GM23248 (cell line): ENCODE data around the gene IL1A. TPM values are rescaled to one million over a fixed set of nuclear protein-coding genes. Genes with fewer than 3 reads are reported as not detected.

Source experiments
- DNase-seq: peaks from one replicate; pipeline ENCODE4 v3.0.0-alpha.2; 2015
- H2AFZ ChIP-seq: fragments of 200-600 bp; sonication (generic); 2 replicates; pipeline ENCODE4 v1.6.1; 2016; ENCODE audit warnings: antibody characterized with exemption
- H3F3A ChIP-seq: fragments of 200-600 bp; sonication (generic); 2 replicates; pipeline ENCODE4 v1.6.1; 2016; ENCODE audit warnings: mild to moderate bottlenecking, antibody characterized with exemption, mixed run types; ENCODE audit not compliant: insufficient read depth
- H3K27ac ChIP-seq: fragments of 200-600 bp; sonication (generic); 2 replicates; pipeline ENCODE4 v1.5.1; 2016; ENCODE audit warnings: mild to moderate bottlenecking
- H3K27me3 ChIP-seq: fragments of 200-600 bp; sonication (generic); replicated peaks from 2 replicates; pipeline ENCODE4 v1.6.1; 2016; ENCODE audit warnings: mild to moderate bottlenecking; ENCODE audit not compliant: insufficient read depth
- H3K36me3 ChIP-seq: fragments of 200-600 bp; sonication (generic); 2 replicates; pipeline ENCODE4 v1.6.1; 2016; ENCODE audit warnings: low read depth, mild to moderate bottlenecking
- H3K4me1 ChIP-seq: fragments of 200-600 bp; sonication (generic); 2 replicates; pipeline ENCODE4 v1.6.1; 2016; ENCODE audit warnings: mild to moderate bottlenecking; ENCODE audit not compliant: insufficient read depth
- H3K4me2 ChIP-seq: fragments of 200-600 bp; sonication (generic); one replicate; pipeline ENCODE4 v1.6.1; 2016; ENCODE audit warnings: mild to moderate bottlenecking; ENCODE audit not compliant: unreplicated experiment
- H3K4me3 ChIP-seq: fragments of 200-600 bp; sonication (generic); 2 replicates; pipeline ENCODE4 v1.5.1; 2016; ENCODE audit warnings: mild to moderate bottlenecking
- H3K79me2 ChIP-seq: fragments of 200-600 bp; sonication (generic); 2 replicates; pipeline ENCODE4 v1.6.1; 2016; ENCODE audit warnings: mild to moderate bottlenecking; ENCODE audit not compliant: insufficient read depth
- H3K9ac ChIP-seq: fragments of 200-600 bp; sonication (generic); 2 replicates; pipeline ENCODE4 v1.6.1; 2016; ENCODE audit warnings: mild to moderate bottlenecking
- H3K9me2 ChIP-seq: fragments of 200-600 bp; sonication (generic); 2 replicates; pipeline ENCODE4 v1.6.1; 2016; ENCODE audit warnings: mixed run types, mild to moderate bottlenecking, moderate library complexity; ENCODE audit not compliant: insufficient read depth
- H3K9me3 ChIP-seq: fragments of 200-600 bp; sonication (generic); one replicate; pipeline ENCODE4 v1.6.1; 2017; ENCODE audit warnings: low read depth
- H4K20me1 ChIP-seq: fragments of 200-600 bp; sonication (generic); 2 replicates; pipeline ENCODE4 v1.6.0; 2016; ENCODE audit not compliant: insufficient read depth
- EZH2 ChIP-seq: fragments of 200-600 bp; sonication (generic); IDR thresholded peaks from 2 replicates; pipeline ENCODE4 v1.6.1; 2018; ENCODE audit warnings: antibody characterized with exemption, mild to moderate bottlenecking; ENCODE audit not compliant: insufficient read depth, poor library complexity, severe bottlenecking
- EZH2phosphoT487 ChIP-seq: fragments of 200-600 bp; sonication (generic); IDR thresholded peaks from 2 replicates; pipeline ENCODE4 v1.6.1; 2018; ENCODE audit warnings: antibody characterized with exemption, moderate library complexity, mild to moderate bottlenecking, low read depth; ENCODE audit not compliant: insufficient read depth
- WGBS, 2 experiments: methylation state at CpG; one replicate each; pipeline ENCODE4 v1.1.6; 2015 to 2017; ENCODE audit warnings: low lambda C conversion rate in 2 of 2, low coverage in 1 of 2; ENCODE audit errors: missing lambda C conversion rate in 2 of 2; 5-methylcytosine and 5-hydroxymethylcytosine counted together
- in situ Hi-C: fragments of 300-500 bp; cut with MboI; formaldehyde crosslinking; loops from 2 replicates; pipeline ENCODE4 v1.15.0; 2020
- polyA plus RNA-seq: library from polyadenylated mRNA; unstranded; fragments of >200 nt; fragmentation: Nextera tagmentation; extraction: Ambion mirVana; gene quantifications from 2 replicates; pipeline ENCODE4 v1.2.1, GENCODE V29; 2016
- total RNA-seq: library from RNA; depleted of rRNA; stranded (reverse); fragments of >200 nt; shearing (Covaris generic); gene quantifications from 2 replicates; pipeline ENCODE4 v1.2.3, GENCODE V29; 2014

The IL1A gene
- total and polyA plus RNA-seq, 2 experiments from 2014 or later = 0.54 TPM; not detected in 1

DNA sequence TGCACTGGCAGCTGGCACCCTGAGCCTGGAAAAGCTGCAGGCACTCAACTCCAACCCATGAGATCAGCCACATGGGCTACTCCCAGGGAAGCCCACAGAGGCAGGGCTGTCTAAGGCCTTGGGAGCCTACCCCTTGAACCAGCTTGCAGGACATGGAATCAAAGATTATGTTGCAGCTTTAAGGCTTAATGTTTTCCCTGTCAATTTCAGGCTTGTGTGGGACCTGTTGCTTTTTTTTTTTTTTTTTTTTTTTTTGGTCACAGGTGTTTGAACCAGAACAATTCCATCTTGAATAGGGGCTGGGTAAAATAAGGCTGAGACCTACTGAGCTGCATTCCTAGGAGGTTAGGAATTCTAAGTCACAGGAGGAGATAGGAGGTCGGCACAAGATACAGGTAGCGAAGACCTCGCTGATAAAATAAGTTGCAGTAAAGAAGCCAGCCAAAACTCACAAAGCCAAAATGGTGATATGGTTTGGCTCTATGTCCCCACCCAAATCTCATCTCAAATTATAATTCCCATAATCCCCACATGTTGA lies 7.5 kb upstream of the IL1A start:
- Histone ChIP-seq H3K4me2 (no peak overlapping the region), H3K9ac (no peak overlapping the region), H3K79me2 (no peaks in the 10 kb centered on the region), H3K4me1 (peaks cover 17% of the 10 kb centered on the region), H3K27ac (no peak overlapping the region), H3K9me3 (no peaks in the 10 kb centered on the region), H3K9me2 (no peaks in the 10 kb centered on the region; the same call in 1 of the 2 replicates), H3F3A (peaks cover 21% of the 10 kb centered on the region), H3K27me3 (no peaks in the 10 kb centered on the region), H3K4me3 (no peak overlapping the region), H4K20me1 (no peaks in the 10 kb centered on the region), H2AFZ (no peak overlapping the region), H3K36me3 (no peaks in the 10 kb centered on the region)
- DNase-seq = no peak
- in situ Hi-C loops = no loop called here
- 96 to 97% methylated on average over 3 of the region's 3 CpGs for WGBS, 2 experiments
- TF ChIP-seq EZH2 (no peak), EZH2phosphoT487 (no peak)

DNA sequence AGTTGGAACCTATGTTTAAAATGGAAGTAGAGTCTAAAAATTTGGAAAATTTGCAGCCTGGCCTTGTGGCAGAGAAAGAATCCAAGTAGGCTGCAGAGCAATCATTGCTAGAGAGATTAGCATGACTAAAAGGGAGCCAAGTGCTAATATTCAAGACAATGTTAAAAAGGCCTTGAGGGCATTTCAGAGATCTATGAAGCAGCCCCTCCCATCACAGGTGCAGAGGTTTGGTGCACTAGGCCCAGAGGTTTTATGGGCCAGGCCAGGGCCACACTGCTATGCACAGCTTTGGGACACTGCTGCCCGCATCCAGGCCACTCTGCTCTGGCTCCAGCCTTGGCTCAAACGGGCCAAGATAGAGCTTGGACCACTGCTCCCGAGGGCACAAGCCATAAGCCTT lies 6.7 kb upstream of the IL1A start:
- WGBS, 2 experiments = 82 to 86% methylated on average over 3 of the region's 3 CpGs
- H3K79me2 ChIP-seq = no peaks in the 10 kb centered on the region
- in situ Hi-C loops = no loop called here

GRCh38 chr2:112790305-112790704 lies 6.0 kb upstream of the IL1A start:
- 76 to 78% methylated on average over 5 of the region's 5 CpGs for WGBS, 2 experiments
- no peak for DNase-seq
- Histone ChIP-seq H3K36me3 (no peaks in the 10 kb centered on the region), H3K9ac (no peak overlapping the region), H3K4me2 (no peak overlapping the region), H3K4me3 (no peak overlapping the region), H3K4me1 (peaks cover 17% of the 10 kb centered on the region), H3K27me3 (no peaks in the 10 kb centered on the region), H4K20me1 (no peaks in the 10 kb centered on the region), H3K9me3 (no peaks in the 10 kb centered on the region), H3F3A (peaks cover 21% of the 10 kb centered on the region), H2AFZ (no peak overlapping the region), H3K27ac (no peak overlapping the region), H3K79me2 (no peaks in the 10 kb centered on the region), H3K9me2 (no peaks in the 10 kb centered on the region; the same call in 1 of the 2 replicates)
- no peak for TF ChIP-seq EZH2phosphoT487
- TF ChIP-seq EZH2 = no peak
- in situ Hi-C loops = no loop called here

More for the DNA sequence above, 6.7 kb upstream of the IL1A start:
- Histone ChIP-seq H3K27me3 (no peaks in the 10 kb centered on the region), H2AFZ (no peak overlapping the region), H3K27ac (no peak overlapping the region), H3F3A (peaks cover 21% of the 10 kb centered on the region), H4K20me1 (no peaks in the 10 kb centered on the region), H3K9ac (no peak overlapping the region), H3K9me2 (no peaks in the 10 kb centered on the region; the same call in 1 of the 2 replicates), H3K36me3 (no peaks in the 10 kb centered on the region), H3K4me3 (no peak overlapping the region), H3K9me3 (no peaks in the 10 kb centered on the region), H3K4me1 (peaks cover 17% of the 10 kb centered on the region), H3K4me2 (no peak overlapping the region)
- DNase-seq = no peak
- no peak for TF ChIP-seq EZH2phosphoT487
- no peak for TF ChIP-seq EZH2

- no peaks in the 10 kb centered on the region for H3K9me3 ChIP-seq
- 79 to 91% methylated on average over 1 of the region's 1 CpG for WGBS, 2 experiments
Observed at GRCh38 chr2:112789186-112789585, 4.9 kb upstream of the IL1A start.

More at GRCh38 chr2:112789186-112789585, 4.9 kb upstream of the IL1A start:
- no peak overlapping the region for H3K27ac ChIP-seq
- no peak overlapping the region for H3K4me3 ChIP-seq
- peaks cover 14% of the 10 kb centered on the region for H3F3A ChIP-seq
- no peak overlapping the region for H2AFZ ChIP-seq
- no peaks in the 10 kb centered on the region for H4K20me1 ChIP-seq
- H3K9me2 ChIP-seq = no peaks in the 10 kb centered on the region
- no peak for TF ChIP-seq EZH2phosphoT487
- TF ChIP-seq EZH2 = no peak
- H3K9ac ChIP-seq = no peak overlapping the region
- H3K4me1 ChIP-seq = peaks cover 10% of the 10 kb centered on the region
- H3K36me3 ChIP-seq = no peaks in the 10 kb centered on the region
- H3K27me3 ChIP-seq = no peaks in the 10 kb centered on the region
- H3K79me2 ChIP-seq = no peaks in the 10 kb centered on the region
- in situ Hi-C loops = no loop called here
- H3K4me2 ChIP-seq = no peak overlapping the region
- DNase-seq = no peak
